ENCODE results near the gene DCX. TPM values are rescaled to one million over a fixed set of nuclear protein-coding genes. Genes with fewer than 3 reads are reported as not detected.

The DCX gene
- total RNA-seq, 2 experiments from 2014 or later = not detected

DNA sequence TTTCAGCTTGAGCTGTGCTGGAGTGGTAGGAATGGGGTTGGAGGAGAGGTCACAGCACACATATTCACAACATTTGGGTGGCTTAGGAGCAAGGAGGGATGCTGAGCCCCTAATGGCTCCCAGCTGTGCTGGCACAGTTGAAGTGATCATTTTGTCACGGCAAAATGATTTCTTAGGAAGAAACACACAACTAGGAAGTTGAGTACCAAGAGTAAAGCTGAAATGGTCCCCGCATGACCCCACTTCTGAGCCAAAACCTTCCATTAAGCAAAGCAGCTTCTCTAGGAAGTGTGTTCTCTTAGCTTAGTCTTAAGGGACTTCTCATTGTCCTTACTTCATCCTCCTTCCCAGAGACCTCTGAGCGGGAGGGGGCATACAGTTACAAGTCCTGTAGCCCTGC lies 154.3 kb downstream of the DCX start:
- TF ChIP-seq CTCF (IDR thresholded peaks at IDR 0.05) = no peak
- POLR2A ChIA-PET = no interaction called here
- H3K27ac Mint-ChIP-seq = no peak overlapping the region
- CTCF ChIA-PET = interaction anchor here (0.5 kb wide), 1 partner anchor 777 kb away, joined by 3 read pairs; no protein-coding TSS in a partner anchor
- H3K4me1 Mint-ChIP-seq (ENCODE audit: low read depth) = no peaks in the 10 kb centered on the region
- H3K9me3 Mint-ChIP-seq = no peaks in the 10 kb centered on the region
- H3K27me3 Mint-ChIP-seq = no peaks in the 10 kb centered on the region
- no peaks in the 10 kb centered on the region for H3K36me3 Mint-ChIP-seq (ENCODE audit: low read depth)
- DNase-seq (no peak), ATAC-seq (no peak)
- intact Hi-C loops (cut with micrococcal nuclease) = no loop called here
- H3K4me3 Mint-ChIP-seq = no peak overlapping the region

DNA sequence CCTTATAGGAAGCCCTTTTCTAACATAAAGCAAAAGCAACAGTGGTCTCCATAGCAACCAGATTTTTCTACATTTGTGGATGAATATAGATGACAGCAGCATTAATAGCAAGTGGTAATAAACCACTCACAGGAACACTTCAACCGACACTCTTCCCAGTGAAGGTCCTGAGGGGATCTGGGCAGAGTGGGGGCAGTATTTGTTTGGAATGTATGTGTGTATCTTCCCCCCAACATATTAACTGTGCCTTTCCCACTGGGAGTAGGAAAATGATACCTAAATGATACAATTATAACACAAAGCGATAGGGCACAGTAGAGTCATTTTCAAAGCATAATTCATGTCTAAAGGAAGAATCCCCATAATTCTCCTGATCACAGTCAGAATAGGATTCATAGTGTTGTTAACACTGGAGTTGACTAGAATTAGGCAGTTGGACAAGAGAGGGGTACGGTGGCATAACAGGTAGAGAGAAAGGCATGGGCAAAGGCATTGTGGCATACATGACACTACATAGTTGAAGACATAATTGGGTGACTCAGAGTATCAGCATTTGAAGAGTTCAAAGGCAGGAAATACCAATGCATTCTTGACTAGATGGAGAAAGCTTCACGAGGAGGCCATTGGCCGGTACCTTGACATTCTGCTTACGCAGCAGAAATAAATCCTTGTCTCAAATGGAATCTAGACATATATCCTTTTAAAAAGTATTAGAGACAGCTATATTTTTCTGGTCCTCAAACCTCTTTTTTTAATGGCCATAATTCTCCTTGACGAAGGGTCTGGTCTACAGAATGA lies 156.9 kb downstream of the DCX start:
- Mint-ChIP-seq H3K27me3 (no peaks in the 10 kb centered on the region), H3K27ac (no peak overlapping the region), H3K4me3 (no peak overlapping the region), H3K9me3 (no peaks in the 10 kb centered on the region), H3K36me3 (ENCODE audit: low read depth) (no peaks in the 10 kb centered on the region), H3K4me1 (ENCODE audit: low read depth) (no peaks in the 10 kb centered on the region)
- no peak for DNase-seq
- POLR2A ChIA-PET = no interaction called here
- no peak for TF ChIP-seq CTCF (IDR thresholded peaks at IDR 0.05)
- ATAC-seq = no peak
- CTCF ChIA-PET = no interaction called here
- intact Hi-C loops (cut with micrococcal nuclease) = no loop called here

- intact Hi-C loops (cut with micrococcal nuclease) = loop anchor here (5.0 to 10.0 kb wide), 2 partner anchors 149 to 392 kb away; partner anchors contain the start of gene PAK3
- H3K27ac Mint-ChIP-seq = no peak overlapping the region
- POLR2A ChIA-PET = no interaction called here
- ATAC-seq (no peak), DNase-seq (no peak)
- TF ChIP-seq CTCF (IDR thresholded peaks at IDR 0.05) = no peak
- CTCF ChIA-PET = interaction anchor here (0.7 to 1.8 kb wide), 5 partner anchors 147 to 397 kb away, joined by 3 to 8 read pairs (median 4); no protein-coding TSS in a partner anchor
- H3K36me3 Mint-ChIP-seq (ENCODE audit: low read depth) = no peaks in the 10 kb centered on the region
- H3K9me3 Mint-ChIP-seq = no peaks in the 10 kb centered on the region
- H3K27me3 Mint-ChIP-seq = no peaks in the 10 kb centered on the region
- H3K4me1 Mint-ChIP-seq (ENCODE audit: low read depth) = no peaks in the 10 kb centered on the region
- no peak overlapping the region for H3K4me3 Mint-ChIP-seq
Observed at GRCh38 chrX:111244235-111244750, 167.7 kb downstream of the DCX start.

Other genes with a start within 250 kb of the DCX start
- gene CAPN6, start 141.7 kb downstream of the DCX start, total RNA-seq = not detected
- gene SERTM2, start 99.5 kb upstream of the DCX start, total RNA-seq = not detected

All from activated CD8-positive, alpha-beta T cell treated with anti-CD3 and anti-CD28 coated beads for 36 hours (primary cell).